Activated T-helper 9 cell treated with anti-CD3 and anti-CD28 coated beads, Interleukin-2, amount 50 U/mL, for 16 hours (primary cell): ENCODE results near the gene MGAT4A.
"Not testable (repeated sequence)": the region's sequence is repeated elsewhere in the genome, so short reads cannot be mapped to it uniquely, and the experiment has no call there.

Source experiments
- DNase-seq: peaks from one replicate; pipeline ENCODE4 v3.0.0-alpha.2; 2020; ENCODE audit warnings: low read depth

Gene MGAT4A

GRCh38 chr2:98730053-98730706, 752 bp downstream of the MGAT4A start:
- peak; percentile 37 for DNase-seq

GRCh38 chr2:98729652-98730051, 1.3 kb downstream of the MGAT4A start:
- DNase-seq = no peak

GRCh38 chr2:98728088-98728718, 2.7 kb downstream of the MGAT4A start:
- not testable (repeated sequence) for DNase-seq

- no peak for DNase-seq
Measured at GRCh38 chr2:98727369-98728087, 3.4 kb downstream of the MGAT4A start.

GRCh38 chr2:98726735-98727368, 4.1 kb downstream of the MGAT4A start:
- DNase-seq = no peak

GRCh38 chr2:98726205-98726604, 4.7 kb downstream of the MGAT4A start:
- DNase-seq = no peak

- DNase-seq = no peak
Measured at GRCh38 chr2:98720286-98720685, 10.6 kb downstream of the MGAT4A start.

GRCh38 chr2:98717621-98718020, 13.3 kb downstream of the MGAT4A start:
- no peak for DNase-seq

- no peak for DNase-seq
Measured at GRCh38 chr2:98716786-98717185, 14.1 kb downstream of the MGAT4A start.

GRCh38 chr2:98715812-98716451, 15.0 kb downstream of the MGAT4A start:
- DNase-seq = no peak

- DNase-seq = no peak
Measured at GRCh38 chr2:98713332-98714015, 17.5 kb downstream of the MGAT4A start.

- DNase-seq = no peak
Measured at GRCh38 chr2:98712145-98712544, 18.8 kb downstream of the MGAT4A start.

- DNase-seq = no peak
Measured at GRCh38 chr2:98711506-98711905, 19.4 kb downstream of the MGAT4A start.

GRCh38 chr2:98710734-98711133, 20.2 kb downstream of the MGAT4A start:
- DNase-seq = no peak

- no peak for DNase-seq
Measured at GRCh38 chr2:98709535-98709934, 21.4 kb downstream of the MGAT4A start.

GRCh38 chr2:98708396-98709186, 22.3 kb downstream of the MGAT4A start:
- no peak for DNase-seq

- no peak for DNase-seq
Measured at GRCh38 chr2:98706591-98706990, 24.3 kb downstream of the MGAT4A start.

- DNase-seq = no peak
Measured at GRCh38 chr2:98705333-98705617, 25.7 kb downstream of the MGAT4A start.

- DNase-seq = no peak
Measured at GRCh38 chr2:98704499-98705332, 26.2 kb downstream of the MGAT4A start.

GRCh38 chr2:98703738-98704137, 27.2 kb downstream of the MGAT4A start:
- no peak for DNase-seq
